Measurements from ENCODE around the gene NPIPA5. TPM values are rescaled to one million over a fixed set of nuclear protein-coding genes. Genes with fewer than 3 reads are reported as not detected.
"Not testable (repeated sequence)": the region's sequence is repeated elsewhere in the genome, so short reads cannot be mapped to it uniquely, and the experiment has no call there.

The NPIPA5 gene
- total and polyA plus RNA-seq, 2 donors, result 5.8 to 9.3 TPM

GRCh38 chr16:15396948-15397594 is 19.0 kb upstream of the NPIPA5 start:
- no peak overlapping the region for H3K27ac ChIP-seq (ENCODE audit: low read depth in 1 of 2, low read length in 1 of 2)
- no peaks in the 10 kb centered on the region for H3K36me3 ChIP-seq (ENCODE audit: control insufficient read depth in 2 of 2, insufficient read depth in 2 of 2, low read length in 1 of 2)
- no peaks in the 10 kb centered on the region for H3K4me1 ChIP-seq (ENCODE audit: control insufficient read depth in 2 of 2, insufficient read depth in 2 of 2, low read length in 2 of 2)
- H3K4me3 ChIP-seq (ENCODE audit: low read length in 2 of 2), result no peak overlapping the region
- no peak for DNase-seq (ENCODE audit: low read depth in 6 of 9, low spot score in 9 of 9)
- peaks cover 0 to 17% of the 10 kb centered on the region in 2 donors for H3K27me3 ChIP-seq (ENCODE audit: control insufficient read depth in 2 of 2, insufficient read depth in 1 of 2, low read length in 1 of 2)
- no peaks in the 10 kb centered on the region for H3K9me3 ChIP-seq (ENCODE audit: control insufficient read depth in 2 of 2, insufficient read depth in 1 of 2, low read length in 1 of 2)
- WGBS, result 97% methylated on average over 11 of the region's 11 CpGs

GRCh38 chr16:15396509-15396829 is 18.4 kb upstream of the NPIPA5 start:
- H3K27ac ChIP-seq (ENCODE audit: low read depth in 1 of 2, low read length in 1 of 2); H3K4me1 ChIP-seq (ENCODE audit: control insufficient read depth in 2 of 2, insufficient read depth in 2 of 2, low read length in 2 of 2); H3K4me3 ChIP-seq (ENCODE audit: low read length in 2 of 2); DNase-seq (ENCODE audit: low read depth in 6 of 9, low spot score in 9 of 9); H3K9me3 ChIP-seq (ENCODE audit: control insufficient read depth in 2 of 2, insufficient read depth in 1 of 2, low read length in 1 of 2); H3K36me3 ChIP-seq (ENCODE audit: control insufficient read depth in 2 of 2, insufficient read depth in 2 of 2, low read length in 1 of 2): not testable (repeated sequence)
- WGBS, result 94% methylated on average over 8 of the region's 8 CpGs
- H3K27me3 ChIP-seq (ENCODE audit: control insufficient read depth in 2 of 2, insufficient read depth in 1 of 2, low read length in 1 of 2), result peaks cover 0 to 17% of the 10 kb centered on the region in 2 donors

DNA sequence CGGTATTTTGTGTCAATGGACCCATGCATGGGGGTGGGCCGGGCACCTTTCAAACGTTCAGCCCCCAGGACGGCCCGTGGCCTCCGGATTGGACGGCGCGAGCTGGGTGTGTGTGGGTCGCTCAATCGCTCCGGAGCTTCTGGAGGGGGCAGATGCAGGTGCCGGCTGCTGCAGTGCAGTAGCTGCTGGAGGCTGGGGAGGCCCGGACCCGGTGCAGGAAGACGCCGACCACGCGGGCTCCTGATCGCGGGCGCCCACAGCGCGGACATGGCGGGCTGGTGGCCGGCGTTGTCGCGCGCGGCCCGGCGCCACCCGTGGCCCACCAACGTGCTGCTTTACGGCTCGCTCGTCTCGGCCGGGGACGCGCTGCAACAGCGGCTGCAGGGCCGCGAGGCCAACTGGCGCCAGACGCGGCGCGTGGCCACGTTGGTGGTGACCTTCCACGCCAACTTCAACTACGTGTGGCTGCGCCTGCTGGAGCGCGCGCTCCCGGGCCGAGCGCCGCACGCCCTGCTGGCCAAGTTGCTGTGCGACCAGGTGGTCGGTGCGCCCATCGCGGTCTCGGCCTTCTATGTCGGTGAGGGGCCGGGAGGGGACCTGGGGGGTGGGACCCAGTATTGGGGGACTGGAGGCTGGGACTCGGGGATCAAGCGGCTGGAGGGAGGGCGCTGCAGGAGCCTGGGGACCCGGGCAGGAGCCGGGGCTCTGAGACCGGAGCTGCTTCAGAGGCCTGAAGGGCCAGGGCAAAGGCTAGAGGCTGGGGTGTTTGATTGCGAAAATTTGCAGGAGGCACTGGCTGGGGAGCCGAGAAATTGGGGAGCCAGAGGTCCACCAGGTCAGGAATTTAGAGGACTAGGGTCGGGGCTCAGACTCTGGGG is 17.8 kb upstream of the NPIPA5 start, which contains the start of gene MPV17L:
Gene MPV17L (plus strand): TSS at position 124 of the 878 bp plus-strand sequence. CDS start 144 bp downstream, at position 268.
- not testable (repeated sequence) for H3K27ac ChIP-seq (ENCODE audit: low read depth in 1 of 2, low read length in 1 of 2)
- WGBS, result 6% methylated on average over 79 of the region's 79 CpGs

GRCh38 chr16:15393025-15393424 is 14.9 kb upstream of the NPIPA5 start:
- peaks cover 0 to 17% of the 10 kb centered on the region in 2 donors for H3K27me3 ChIP-seq (ENCODE audit: control insufficient read depth in 2 of 2, insufficient read depth in 1 of 2, low read length in 1 of 2)
- not testable (repeated sequence) for DNase-seq (ENCODE audit: low read depth in 6 of 9, low spot score in 9 of 9); H3K9me3 ChIP-seq (ENCODE audit: control insufficient read depth in 2 of 2, insufficient read depth in 1 of 2, low read length in 1 of 2); H3K4me3 ChIP-seq (ENCODE audit: low read length in 2 of 2); H3K36me3 ChIP-seq (ENCODE audit: control insufficient read depth in 2 of 2, insufficient read depth in 2 of 2, low read length in 1 of 2); H3K4me1 ChIP-seq (ENCODE audit: control insufficient read depth in 2 of 2, insufficient read depth in 2 of 2, low read length in 2 of 2); H3K27ac ChIP-seq (ENCODE audit: low read depth in 1 of 2, low read length in 1 of 2)
- WGBS, result 96% methylated on average over 7 of the region's 8 CpGs

More for the DNA sequence above, 17.8 kb upstream of the NPIPA5 start, which contains the start of gene MPV17L:
- not testable (repeated sequence) for H3K36me3 ChIP-seq (ENCODE audit: control insufficient read depth in 2 of 2, insufficient read depth in 2 of 2, low read length in 1 of 2); H3K4me1 ChIP-seq (ENCODE audit: control insufficient read depth in 2 of 2, insufficient read depth in 2 of 2, low read length in 2 of 2); H3K9me3 ChIP-seq (ENCODE audit: control insufficient read depth in 2 of 2, insufficient read depth in 1 of 2, low read length in 1 of 2); DNase-seq (ENCODE audit: low read depth in 6 of 9, low spot score in 9 of 9); H3K4me3 ChIP-seq (ENCODE audit: low read length in 2 of 2)
- H3K27me3 ChIP-seq (ENCODE audit: control insufficient read depth in 2 of 2, insufficient read depth in 1 of 2, low read length in 1 of 2), result peaks cover 0 to 17% of the 10 kb centered on the region in 2 donors

DNA sequence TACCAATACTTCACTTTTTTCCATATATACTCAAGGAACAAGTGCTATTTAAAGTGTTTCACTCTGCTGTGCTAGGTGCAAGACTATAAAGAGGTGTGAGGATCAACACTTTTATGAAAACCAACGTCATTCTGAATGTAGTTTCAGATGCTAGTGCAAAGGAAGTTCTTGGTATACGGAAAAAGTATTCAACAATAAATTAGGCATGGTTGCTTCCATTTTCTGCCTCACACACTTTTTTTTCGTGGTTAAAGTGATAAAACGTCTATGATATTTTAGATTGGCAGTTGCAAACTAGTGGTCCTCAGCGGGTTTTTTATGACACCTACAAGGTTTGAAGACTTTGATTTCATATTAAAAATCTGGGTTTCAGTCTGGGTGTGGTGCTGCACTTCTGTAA is 11.8 kb upstream of the NPIPA5 start:
- not testable (repeated sequence) for H3K4me3 ChIP-seq (ENCODE audit: low read length in 2 of 2); H3K27ac ChIP-seq (ENCODE audit: low read depth in 1 of 2, low read length in 1 of 2); H3K9me3 ChIP-seq (ENCODE audit: control insufficient read depth in 2 of 2, insufficient read depth in 1 of 2, low read length in 1 of 2); DNase-seq (ENCODE audit: low read depth in 6 of 9, low spot score in 9 of 9); H3K27me3 ChIP-seq (ENCODE audit: control insufficient read depth in 2 of 2, insufficient read depth in 1 of 2, low read length in 1 of 2); H3K4me1 ChIP-seq (ENCODE audit: control insufficient read depth in 2 of 2, insufficient read depth in 2 of 2, low read length in 2 of 2); H3K36me3 ChIP-seq (ENCODE audit: control insufficient read depth in 2 of 2, insufficient read depth in 2 of 2, low read length in 1 of 2)
- 86% methylated on average over 5 of the region's 5 CpGs for WGBS

- not testable (repeated sequence) for H3K4me3 ChIP-seq (ENCODE audit: low read length in 2 of 2); H3K9me3 ChIP-seq (ENCODE audit: control insufficient read depth in 2 of 2, insufficient read depth in 1 of 2, low read length in 1 of 2); H3K27ac ChIP-seq (ENCODE audit: low read depth in 1 of 2, low read length in 1 of 2); H3K4me1 ChIP-seq (ENCODE audit: control insufficient read depth in 2 of 2, insufficient read depth in 2 of 2, low read length in 2 of 2); H3K36me3 ChIP-seq (ENCODE audit: control insufficient read depth in 2 of 2, insufficient read depth in 2 of 2, low read length in 1 of 2); DNase-seq (ENCODE audit: low read depth in 6 of 9, low spot score in 9 of 9); H3K27me3 ChIP-seq (ENCODE audit: control insufficient read depth in 2 of 2, insufficient read depth in 1 of 2, low read length in 1 of 2)
- WGBS, result 88% methylated on average over 6 of the region's 6 CpGs
These were observed 10.0 kb upstream of the NPIPA5 start for GRCh38 chr16:15388060-15388459.

DNA sequence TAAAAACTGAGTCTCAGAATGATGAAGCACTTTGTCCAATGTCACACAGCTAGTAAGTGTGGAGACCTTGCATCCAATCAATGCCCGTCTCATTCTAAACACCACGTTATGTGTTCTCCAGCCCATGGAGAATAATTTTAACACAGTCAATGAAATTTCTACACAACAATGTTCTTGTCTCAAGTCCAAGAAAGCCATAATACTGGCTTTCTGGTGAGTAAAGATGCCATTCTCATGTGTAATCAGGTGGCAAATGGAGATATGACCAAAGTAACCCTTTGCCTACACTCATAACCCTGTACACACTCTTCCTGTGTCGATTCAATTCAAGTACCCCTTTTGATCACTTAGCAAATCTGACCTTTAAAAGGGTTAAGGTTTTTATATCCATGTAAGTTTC is 4.7 kb upstream of the NPIPA5 start:
- 92% methylated on average over 3 of the region's 3 CpGs for WGBS
- not testable (repeated sequence) for H3K9me3 ChIP-seq (ENCODE audit: control insufficient read depth in 2 of 2, insufficient read depth in 1 of 2, low read length in 1 of 2); DNase-seq (ENCODE audit: low read depth in 6 of 9, low spot score in 9 of 9); H3K27ac ChIP-seq (ENCODE audit: low read depth in 1 of 2, low read length in 1 of 2); H3K27me3 ChIP-seq (ENCODE audit: control insufficient read depth in 2 of 2, insufficient read depth in 1 of 2, low read length in 1 of 2); H3K36me3 ChIP-seq (ENCODE audit: control insufficient read depth in 2 of 2, insufficient read depth in 2 of 2, low read length in 1 of 2); H3K4me3 ChIP-seq (ENCODE audit: low read length in 2 of 2); H3K4me1 ChIP-seq (ENCODE audit: control insufficient read depth in 2 of 2, insufficient read depth in 2 of 2, low read length in 2 of 2)

- 95% methylated on average over 3 of the region's 7 CpGs for WGBS
- H3K4me1 ChIP-seq (ENCODE audit: control insufficient read depth in 2 of 2, insufficient read depth in 2 of 2, low read length in 2 of 2); H3K9me3 ChIP-seq (ENCODE audit: control insufficient read depth in 2 of 2, insufficient read depth in 1 of 2, low read length in 1 of 2): not testable (repeated sequence)
These were observed 20.6 kb downstream of the NPIPA5 start for GRCh38 chr16:15357495-15357894.

GRCh38 chr16:15354846-15355245 is 23.2 kb downstream of the NPIPA5 start:
- not testable (repeated sequence) for H3K27ac ChIP-seq (ENCODE audit: low read depth in 1 of 2, low read length in 1 of 2); H3K4me3 ChIP-seq (ENCODE audit: low read length in 2 of 2); H3K36me3 ChIP-seq (ENCODE audit: control insufficient read depth in 2 of 2, insufficient read depth in 2 of 2, low read length in 1 of 2); H3K9me3 ChIP-seq (ENCODE audit: control insufficient read depth in 2 of 2, insufficient read depth in 1 of 2, low read length in 1 of 2); H3K27me3 ChIP-seq (ENCODE audit: control insufficient read depth in 2 of 2, insufficient read depth in 1 of 2, low read length in 1 of 2); DNase-seq (ENCODE audit: low read depth in 6 of 9, low spot score in 9 of 9); H3K4me1 ChIP-seq (ENCODE audit: control insufficient read depth in 2 of 2, insufficient read depth in 2 of 2, low read length in 2 of 2)
- WGBS, result no CpG with 5 or more reads among the region's 2 CpGs

More at GRCh38 chr16:15357495-15357894, 20.6 kb downstream of the NPIPA5 start:
- H3K36me3 ChIP-seq (ENCODE audit: control insufficient read depth in 2 of 2, insufficient read depth in 2 of 2, low read length in 1 of 2); H3K4me3 ChIP-seq (ENCODE audit: low read length in 2 of 2); DNase-seq (ENCODE audit: low read depth in 6 of 9, low spot score in 9 of 9); H3K27me3 ChIP-seq (ENCODE audit: control insufficient read depth in 2 of 2, insufficient read depth in 1 of 2, low read length in 1 of 2); H3K27ac ChIP-seq (ENCODE audit: low read depth in 1 of 2, low read length in 1 of 2): not testable (repeated sequence)

Data from thymus (tissue), 11 donors.